Spleen (tissue), 7 donors: ENCODE data around the gene LRRC23.

Experiments
- POLR2A ChIP-seq, 3 donors: fragments of 450-650 bp; IDR thresholded peaks; one replicate each; pipeline ENCODE4 v1.5.1; 2017; ENCODE audit warnings: antibody characterized with exemption in 3 of 3, mild to moderate bottlenecking in 1 of 3
- POLR2AphosphoS5 ChIP-seq, 3 donors: sonication (generic); formaldehyde crosslinking; IDR thresholded peaks; one replicate each; pipeline ENCODE4 v1.5.1; 2017; ENCODE audit warnings: antibody characterized with exemption in 3 of 3
- TF ChIP-seq, protein P1 (sequence below), 11 experiments: fragments of 200-600 bp in 7 of 11; fragments of 450-650 bp in 4 of 11; sonication (generic) in 4 of 11; IDR thresholded peaks in 8 of 11; conservative IDR thresholded peaks in 3 of 11; 1 replicate in 7 of 11; 2 replicates in 4 of 11; pipeline versions ENCODE4 v1.4.0 to v1.8.0; 2016 to 2021; ENCODE audit warnings: antibody characterized with exemption in 11 of 11, inconsistent platforms in 4 of 11, mild to moderate bottlenecking in 1 of 11
- donor health status: DM: no; HTN: no; CAD: no; lungs with moderate emphysema.
- donor health status: DM: no; HTN: no; CAD: no.
- donor health status: DM: no; HTN: no; CAD: no.

DNA sequence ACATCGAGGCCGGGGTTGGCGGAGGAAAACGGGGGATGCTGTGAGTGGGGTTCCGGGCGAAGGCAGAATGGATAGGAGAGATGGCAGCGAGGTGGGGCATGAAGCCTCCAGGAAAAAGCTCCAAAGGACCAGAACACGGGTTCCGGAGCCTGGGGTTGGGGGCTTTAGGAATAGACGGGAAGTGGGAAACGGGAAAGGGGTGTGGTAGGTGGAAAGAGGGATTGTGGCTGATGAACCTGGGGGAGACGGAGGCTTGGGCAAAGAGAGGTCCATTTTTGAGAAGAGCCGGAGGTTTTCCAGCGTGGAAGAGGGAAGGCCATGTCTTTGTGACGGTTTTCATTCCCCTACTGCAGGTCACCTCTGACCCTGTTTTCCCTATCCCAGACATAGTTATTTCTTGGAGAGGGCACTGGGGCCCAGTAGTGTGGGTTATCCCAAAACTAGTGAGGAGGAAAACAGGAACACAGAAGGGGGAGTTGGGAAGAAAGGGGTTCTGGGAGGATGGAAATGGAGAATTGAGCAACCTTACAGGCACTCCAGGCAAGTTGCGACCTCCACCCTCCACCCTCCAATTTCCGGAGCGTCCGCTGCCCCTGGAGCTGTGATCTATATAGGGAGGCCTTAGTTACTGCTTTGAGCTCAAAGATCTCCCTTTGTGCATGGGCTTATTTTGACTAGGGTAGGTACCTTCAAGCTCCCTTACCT is 24.2 kb downstream of the LRRC23 start:
- TF ChIP-seq, protein P1, sequence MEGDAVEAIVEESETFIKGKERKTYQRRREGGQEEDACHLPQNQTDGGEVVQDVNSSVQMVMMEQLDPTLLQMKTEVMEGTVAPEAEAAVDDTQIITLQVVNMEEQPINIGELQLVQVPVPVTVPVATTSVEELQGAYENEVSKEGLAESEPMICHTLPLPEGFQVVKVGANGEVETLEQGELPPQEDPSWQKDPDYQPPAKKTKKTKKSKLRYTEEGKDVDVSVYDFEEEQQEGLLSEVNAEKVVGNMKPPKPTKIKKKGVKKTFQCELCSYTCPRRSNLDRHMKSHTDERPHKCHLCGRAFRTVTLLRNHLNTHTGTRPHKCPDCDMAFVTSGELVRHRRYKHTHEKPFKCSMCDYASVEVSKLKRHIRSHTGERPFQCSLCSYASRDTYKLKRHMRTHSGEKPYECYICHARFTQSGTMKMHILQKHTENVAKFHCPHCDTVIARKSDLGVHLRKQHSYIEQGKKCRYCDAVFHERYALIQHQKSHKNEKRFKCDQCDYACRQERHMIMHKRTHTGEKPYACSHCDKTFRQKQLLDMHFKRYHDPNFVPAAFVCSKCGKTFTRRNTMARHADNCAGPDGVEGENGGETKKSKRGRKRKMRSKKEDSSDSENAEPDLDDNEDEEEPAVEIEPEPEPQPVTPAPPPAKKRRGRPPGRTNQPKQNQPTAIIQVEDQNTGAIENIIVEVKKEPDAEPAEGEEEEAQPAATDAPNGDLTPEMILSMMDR (IDR thresholded peaks at IDR 0.05 in 8 of 11, conservative IDR thresholded peaks at IDR 0.05 in 3 of 11) = no peak
- TF ChIP-seq POLR2A (IDR thresholded peaks at IDR 0.05) (no peak), POLR2AphosphoS5 (IDR thresholded peaks at IDR 0.05) (no peak)
